IMR-90 (cell line): ENCODE measurements around the gene LSM6. TPM values are rescaled to one million over a fixed set of nuclear protein-coding genes. Genes with fewer than 3 reads are reported as not detected.

ENCODE experiments used
- ATAC-seq: fragments of 200-7000 bp; cut with Tn5 transposase; 2 replicates; pipeline ENCODE4 v1.9.1; 2020; ENCODE audit warnings: low read depth, mild to moderate bottlenecking, moderate library complexity
- BruUV-seq: library from RNA; stranded (reverse); fragments of 400-500 nt; replicated peaks from 2 replicates; lab custom pipeline; 2021; lab: Mats Ljungman, UMichigan
- CTCF ChIA-PET: fragments of 300-600 bp; formaldehyde crosslinking; extraction: SDS; loops from one replicate; lab custom pipeline; 2021; ENCODE audit warnings: antibody characterized with exemption; lab: Yijun Ruan, JAX
- POLR2A ChIA-PET: fragments of 300-600 bp; sonication (Branson Sonifier 250); formaldehyde crosslinking; loops from one replicate; lab custom pipeline; 2022; ENCODE audit warnings: antibody characterized with exemption; ENCODE audit not compliant: unreplicated experiment; lab: Charles Lee
- DNase-seq: peaks from one replicate; pipeline ENCODE4 v3.0.0; 2013
- H2AFZ ChIP-seq: replicated peaks from 2 replicates; pipeline ENCODE3; 2013; ENCODE audit warnings: low read length, mild to moderate bottlenecking; ENCODE audit not compliant: poor library complexity
- H2AK5ac ChIP-seq: 2 replicates; pipeline ENCODE4 v1.6.1; 2013; ENCODE audit warnings: low read depth, low read length, inconsistent platforms
- H2AK9ac ChIP-seq: replicated peaks from 2 replicates; pipeline ENCODE3; 2013; ENCODE audit warnings: mild to moderate bottlenecking, low read depth, low read length, moderate library complexity; ENCODE audit not compliant: poor library complexity
- H2BK120ac ChIP-seq: 2 replicates; pipeline ENCODE4 v1.6.1; 2013; ENCODE audit warnings: low read depth, low read length, inconsistent platforms
- H2BK15ac ChIP-seq: 3 replicates; pipeline ENCODE4 v1.6.1; 2013; ENCODE audit warnings: low read depth, low read length, inconsistent platforms
- H2BK20ac ChIP-seq: 2 replicates; pipeline ENCODE4 v1.6.1; 2013; ENCODE audit warnings: low read depth, mild to moderate bottlenecking, inconsistent platforms, low read length, moderate library complexity
- H2BK5ac ChIP-seq: 2 replicates; pipeline ENCODE4 v1.6.1; 2013; ENCODE audit warnings: mild to moderate bottlenecking, low read depth, low read length, inconsistent platforms; ENCODE audit not compliant: poor library complexity, severe bottlenecking
- H3K14ac ChIP-seq: replicated peaks from 2 replicates; pipeline ENCODE4 v1.6.1; 2013; ENCODE audit warnings: low read depth, low read length, inconsistent platforms
- H3K18ac ChIP-seq: 2 replicates; pipeline ENCODE4 v1.6.1; 2013; ENCODE audit warnings: low read depth, low read length, control low read depth
- H3K23ac ChIP-seq: 2 replicates; pipeline ENCODE4 v1.6.1; 2013; ENCODE audit warnings: low read depth, low read length, inconsistent platforms
- H3K27ac ChIP-seq: 2 replicates; pipeline ENCODE4 v1.5.1; 2013; ENCODE audit warnings: mild to moderate bottlenecking, control low read depth, low read length; ENCODE audit not compliant: insufficient read depth
- H3K27me3 ChIP-seq: 2 replicates; pipeline ENCODE4 v1.6.1; 2013; ENCODE audit warnings: low read length; ENCODE audit not compliant: control insufficient read depth, insufficient read depth
- H3K36me3 ChIP-seq: 2 replicates; pipeline ENCODE4 v1.6.1; 2013; ENCODE audit warnings: low read length, mixed read lengths; ENCODE audit not compliant: control insufficient read depth, insufficient read depth
- H3K4ac ChIP-seq: 2 replicates; pipeline ENCODE4 v1.6.1; 2013; ENCODE audit warnings: low read depth, low read length, inconsistent platforms
- H3K4me1 ChIP-seq: 2 replicates; pipeline ENCODE4 v1.6.1; 2013; ENCODE audit warnings: low read length, mixed read lengths; ENCODE audit not compliant: control insufficient read depth, insufficient read depth
- H3K4me2 ChIP-seq: 2 replicates; pipeline ENCODE4 v1.6.1; 2013; ENCODE audit warnings: low read depth, mild to moderate bottlenecking, control low read depth, low read length, moderate library complexity
- H3K4me3 ChIP-seq: 2 replicates; pipeline ENCODE4 v1.5.1; 2013; ENCODE audit warnings: low read depth, mild to moderate bottlenecking, control low read depth, low read length, moderate library complexity; ENCODE audit not compliant: insufficient read depth
- H3K56ac ChIP-seq: 2 replicates; pipeline ENCODE4 v1.6.1; 2013; ENCODE audit warnings: low read length, inconsistent platforms; ENCODE audit not compliant: insufficient read depth; ENCODE audit errors: extremely low read depth
- H3K79me1 ChIP-seq, 2 experiments: 2 replicates each; pipeline ENCODE4 v1.6.1; 2013; ENCODE audit warnings: low read length in 2 of 2, inconsistent platforms in 1 of 2, low read depth in 1 of 2
- H3K9ac ChIP-seq: 2 replicates; pipeline ENCODE4 v1.6.1; 2013; ENCODE audit warnings: low read depth, low read length, control low read depth
- H3K9me1 ChIP-seq: 2 replicates; pipeline ENCODE4 v1.6.1; 2013; ENCODE audit warnings: low read length, inconsistent platforms; ENCODE audit not compliant: insufficient read depth
- H3K9me3 ChIP-seq: 2 replicates; pipeline ENCODE4 v1.6.1; 2013; ENCODE audit warnings: low read length; ENCODE audit not compliant: control insufficient read depth, insufficient read depth
- H4K20me1 ChIP-seq: 2 replicates; pipeline ENCODE4 v1.6.1; 2013; ENCODE audit warnings: low read length, inconsistent platforms; ENCODE audit not compliant: insufficient read depth
- H4K5ac ChIP-seq: 2 replicates; pipeline ENCODE4 v1.6.1; 2013; ENCODE audit warnings: mild to moderate bottlenecking, low read depth, low read length, control low read depth
- H4K8ac ChIP-seq, 2 experiments: 2 replicates each; pipeline ENCODE4 v1.6.1; 2013; ENCODE audit warnings: low read depth in 2 of 2, low read length in 2 of 2, control low read depth in 1 of 2, inconsistent platforms in 1 of 2
- H4K91ac ChIP-seq: 2 replicates; pipeline ENCODE4 v1.6.1; 2013; ENCODE audit warnings: low read depth, low read length, inconsistent platforms; ENCODE audit not compliant: insufficient read depth
- BHLHE40 ChIP-seq: fragments of 150-350 bp; IDR thresholded peaks from 2 replicates; pipeline ENCODE4 v1.6.1; 2016; ENCODE audit warnings: mild to moderate bottlenecking, low read depth, low read length
- CEBPB ChIP-seq: IDR thresholded peaks from 2 replicates; pipeline ENCODE4 v1.6.1; 2012; ENCODE audit warnings: low read depth, low read length, improper control_type of control experiment
- CHD1 ChIP-seq: IDR thresholded peaks from 2 replicates; pipeline ENCODE4 v1.6.1; 2012; ENCODE audit warnings: low read depth, low read length, improper control_type of control experiment
- CTCF ChIP-seq: conservative IDR thresholded peaks from 2 replicates; pipeline ENCODE4 v1.5.1; 2012; ENCODE audit warnings: mild to moderate bottlenecking, low read depth, low read length, improper control_type of control experiment
- ELK1 ChIP-seq: fragments of 150-350 bp; IDR thresholded peaks from 2 replicates; pipeline ENCODE4 v1.6.1; 2016; ENCODE audit warnings: low read depth, mild to moderate bottlenecking, low read length, moderate library complexity, borderline replicate concordance
- FOS ChIP-seq: fragments of 150-350 bp; IDR thresholded peaks from 2 replicates; pipeline ENCODE4 v1.6.1; 2016; ENCODE audit warnings: low read depth, low read length
- MAFK ChIP-seq: IDR thresholded peaks from 2 replicates; pipeline ENCODE4 v1.6.1; 2012; ENCODE audit warnings: low read depth, low read length, improper control_type of control experiment
- MAZ ChIP-seq: IDR thresholded peaks from 2 replicates; pipeline ENCODE4 v1.6.1; 2012; ENCODE audit warnings: low read depth, mild to moderate bottlenecking, low read length, improper control_type of control experiment, moderate library complexity, borderline replicate concordance
- MXI1 ChIP-seq: IDR thresholded peaks from 2 replicates; pipeline ENCODE4 v1.6.1; 2012; ENCODE audit warnings: low read depth, mild to moderate bottlenecking, low read length, moderate library complexity, borderline replicate concordance
- NFE2L2 ChIP-seq: fragments of 150-350 bp; IDR thresholded peaks from 2 replicates; pipeline ENCODE4 v1.6.1; 2016; ENCODE audit warnings: low read depth, mild to moderate bottlenecking, low read length
- POLR2A ChIP-seq: IDR thresholded peaks from 2 replicates; pipeline ENCODE4 v1.6.1; 2012; ENCODE audit warnings: mild to moderate bottlenecking, low read depth, low read length
- RAD21 ChIP-seq: IDR thresholded peaks from 2 replicates; pipeline ENCODE4 v1.6.1; 2012; ENCODE audit warnings: low read length, improper control_type of control experiment
- RCOR1 ChIP-seq: IDR thresholded peaks from 2 replicates; pipeline ENCODE4 v1.6.1; 2012; ENCODE audit warnings: mild to moderate bottlenecking, low read length, improper control_type of control experiment; ENCODE audit not compliant: insufficient replicate concordance
- RFX5 ChIP-seq: IDR thresholded peaks from 2 replicates; pipeline ENCODE4 v1.8.0; 2012; ENCODE audit warnings: low read depth, mild to moderate bottlenecking, low read length, moderate library complexity
- SMC3 ChIP-seq: fragments of 150-350 bp; IDR thresholded peaks from 2 replicates; pipeline ENCODE4 v1.6.1; 2016; ENCODE audit warnings: low read depth, mild to moderate bottlenecking, antibody characterized with exemption, low read length, moderate library complexity
- USF2 ChIP-seq: fragments of 150-350 bp; IDR thresholded peaks from 2 replicates; pipeline ENCODE4 v1.6.1; 2017; ENCODE audit warnings: mild to moderate bottlenecking, antibody characterized with exemption, low read length, low read depth
- WGBS, 2 experiments: methylation state at CpG; one replicate each; pipeline versions ENCODE4 v1.1.5 to v1.1.7; 2013; ENCODE audit warnings: missing lambda C conversion rate in 2 of 2; ENCODE audit not compliant: insufficient read length in 1 of 2; ENCODE audit errors: extremely low coverage in 2 of 2; 5-methylcytosine and 5-hydroxymethylcytosine counted together
- dilution Hi-C: fragments of 300-500 bp; cut with HindIII; formaldehyde crosslinking; loops from one replicate; pipeline ENCODE4 v1.14.3; 2018; ENCODE audit warnings: low sequenced_read_pairs; ENCODE audit not compliant: unreplicated experiment
- in situ Hi-C: fragments of 300-500 bp; cut with MboI; formaldehyde crosslinking; loops from 3 replicates; pipeline ENCODE4 v1.14.3; 2019; ENCODE audit warnings: low sequenced_read_pairs, inconsistent platforms, mixed read lengths
- intact Hi-C: fragments of 100-400 bp; cut with micrococcal nuclease; formaldehyde crosslinking; loops from 2 replicates; pipeline ENCODE4 v1.10.0; 2022
- polyA plus RNA-seq, 3 experiments: library from polyadenylated mRNA; depleted of rRNA; stranded (reverse); fragments of >200 nt; gene quantifications; 2 replicates each; pipeline ENCODE4 v1.2.3, GENCODE V29; 2012; ENCODE audit warnings: low replicate concordance in 1 of 3
- total RNA-seq: library from RNA; depleted of rRNA; stranded (reverse); fragments of >200 nt; gene quantifications from 2 replicates; pipeline ENCODE4 v1.2.3, GENCODE V29; 2012

The LSM6 gene
- total and polyA plus RNA-seq, 2 of the 4 experiments (the other 2 are of a cell fraction): 13.4 to 17.4 TPM

DNA sequence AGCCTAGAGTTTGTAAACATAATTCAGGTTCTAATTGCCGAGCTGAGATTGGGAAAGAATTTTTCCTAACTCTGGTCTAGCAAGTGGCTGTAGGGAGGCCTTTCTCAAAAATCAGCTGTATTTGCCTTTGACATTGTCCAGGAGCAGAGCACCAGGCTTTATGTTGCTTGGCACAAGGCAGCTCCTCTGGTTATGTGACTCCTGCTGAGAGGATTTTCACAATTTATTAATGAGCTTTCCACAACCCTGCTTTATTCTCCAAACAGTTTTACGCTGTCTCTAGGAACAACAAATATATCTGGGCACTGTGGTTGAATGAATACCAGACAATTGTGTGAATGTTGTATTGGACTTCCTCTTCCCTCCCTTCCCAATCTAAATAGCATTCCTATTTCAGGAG, 14.9 kb downstream of the LSM6 start:
- Histone ChIP-seq H3K36me3 (peaks cover 13% of the 10 kb centered on the region), H3K4ac (no peak overlapping the region), H4K5ac (no peak overlapping the region), H4K20me1 (no peaks in the 10 kb centered on the region), H3K18ac (no peak overlapping the region), H3K23ac (no peak overlapping the region), H3K9me3 (no peaks in the 10 kb centered on the region), H3K79me1 (peaks cover 0 to 3% of the 10 kb centered on the region in 2 experiments; a peak in 1 of 4 replicates), H2BK5ac (no peak overlapping the region), H3K27me3 (no peaks in the 10 kb centered on the region), H3K9me1 (peaks cover 8% of the 10 kb centered on the region; the same call in 1 of the 2 replicates), H4K8ac (no peak overlapping the region), H2AK5ac (no peak overlapping the region), H3K14ac (no peak overlapping the region), H2AFZ (no peak overlapping the region), H2BK15ac (no peak overlapping the region), H2AK9ac (no peak overlapping the region), H3K56ac (no peak overlapping the region), H2BK120ac (no peak overlapping the region), H3K4me2 (no peak overlapping the region), H3K4me3 (no peak overlapping the region), H3K4me1 (no peaks in the 10 kb centered on the region), H3K9ac (no peak overlapping the region), H3K27ac (no peak overlapping the region), H2BK20ac (no peak overlapping the region), H4K91ac (no peak overlapping the region)
- WGBS, 2 experiments: no CpG with 5 or more reads among the region's 2 CpGs
- intact Hi-C loops: no loop called here
- ATAC-seq: no peak
- in situ Hi-C loops: no loop called here
- TF ChIP-seq BHLHE40 (no peak), MAZ (no peak), RCOR1 (no peak), CEBPB (no peak), MAFK (no peak), RAD21 (no peak), POLR2A (no peak), CTCF (no peak), SMC3 (no peak), MXI1 (no peak), ELK1 (no peak), NFE2L2 (no peak), RFX5 (no peak), USF2 (no peak), CHD1 (no peak), FOS (no peak)
- DNase-seq: no peak
- POLR2A ChIA-PET: no interaction called here
- CTCF ChIA-PET: interaction anchor here (0.6 kb wide), 1 partner anchor 1162 kb away, joined by 3 read pairs; no protein-coding TSS in a partner anchor
- BruUV-seq: no TSS peak
- dilution Hi-C loops: no loop called here
